ENCODE data around the gene NDUFAF3. TPM values are rescaled to one million over a fixed set of nuclear protein-coding genes. Genes with fewer than 3 reads are reported as not detected.

The NDUFAF3 gene
- total and polyA plus RNA-seq, 2 of the 4 experiments (the other 2 are of a cell fraction): 26.5 to 112 TPM

DNA sequence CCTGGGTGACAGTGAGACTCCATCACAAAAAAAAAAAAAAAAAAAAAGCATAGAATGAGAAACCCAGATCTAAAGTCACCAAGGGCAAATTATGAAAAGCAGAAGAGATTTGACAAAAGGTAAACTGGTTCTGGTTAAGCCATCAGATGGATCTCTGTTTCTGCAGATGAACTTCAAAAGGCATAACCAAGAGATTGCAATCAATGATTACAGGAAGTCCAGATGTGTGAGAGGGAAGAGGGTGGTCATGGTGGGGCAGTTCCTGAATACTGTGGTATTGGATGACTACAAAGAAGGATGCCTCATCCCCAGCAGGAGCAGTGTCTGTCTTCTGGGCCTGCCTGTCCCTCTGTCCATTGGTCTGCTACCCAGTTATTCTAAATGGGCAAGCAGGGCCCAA, 28.1 kb upstream of the NDUFAF3 start:
- Histone ChIP-seq H4K91ac (ENCODE audit: insufficient read depth, low read depth, low read length) (no peak overlapping the region), H2BK15ac (ENCODE audit: low read depth, low read length) (no peak overlapping the region), H4K20me1 (ENCODE audit: insufficient read depth, low read length) (no peaks in the 10 kb centered on the region; the same call in 1 of the 2 replicates), H3K9ac (ENCODE audit: low read depth, low read length) (no peak overlapping the region), H3K56ac (ENCODE audit: extremely low read depth, insufficient read depth, low read length) (no peak overlapping the region), H3K23ac (ENCODE audit: low read depth, low read length) (no peak overlapping the region), H3K79me1 (ENCODE audit: low read depth in 1 of 2, low read length in 2 of 2) (peaks cover 49 to 66% of the 10 kb centered on the region in 2 experiments), H4K8ac (ENCODE audit: low read depth in 2 of 2, low read length in 2 of 2) (no peak overlapping the region), H2AK5ac (ENCODE audit: low read depth, low read length) (no peak overlapping the region), H3K9me1 (ENCODE audit: insufficient read depth, low read length) (peaks cover 7% of the 10 kb centered on the region), H2BK20ac (ENCODE audit: low read depth, low read length) (no peak overlapping the region), H2AFZ (replicated peaks; ENCODE audit: low read length, poor library complexity) (no peak overlapping the region), H3K4ac (ENCODE audit: low read depth, low read length) (no peak overlapping the region), H3K4me3 (ENCODE audit: insufficient read depth, low read depth, low read length) (no peak overlapping the region), H3K27me3 (ENCODE audit: control insufficient read depth, insufficient read depth, low read length) (no peaks in the 10 kb centered on the region), H3K36me3 (ENCODE audit: control insufficient read depth, insufficient read depth, low read length) (peaks cover 3% of the 10 kb centered on the region; the same call in 1 of the 2 replicates), H2AK9ac (replicated peaks; ENCODE audit: low read depth, low read length, poor library complexity) (no peak overlapping the region), H3K18ac (ENCODE audit: low read depth, low read length) (no peak overlapping the region), H3K14ac (replicated peaks; ENCODE audit: low read depth, low read length) (no peak overlapping the region), H2BK5ac (ENCODE audit: low read depth, low read length, poor library complexity, severe bottlenecking) (no peak overlapping the region), H2BK120ac (ENCODE audit: low read depth, low read length) (no peak overlapping the region), H3K9me3 (ENCODE audit: control insufficient read depth, insufficient read depth, low read length) (no peaks in the 10 kb centered on the region), H4K5ac (ENCODE audit: low read depth, low read length) (no peak overlapping the region), H3K4me2 (ENCODE audit: low read depth, low read length) (no peak overlapping the region), H3K4me1 (ENCODE audit: control insufficient read depth, insufficient read depth, low read length) (peaks cover 14% of the 10 kb centered on the region), H3K27ac (ENCODE audit: insufficient read depth, low read length) (no peak overlapping the region)
- in situ Hi-C loops (cut with MboI; ENCODE audit: low sequenced_read_pairs) (no loop called here), intact Hi-C loops (cut with micrococcal nuclease) (no loop called here), dilution Hi-C loops (cut with HindIII; ENCODE audit: low sequenced_read_pairs, unreplicated experiment) (no loop called here)
- ATAC-seq (ENCODE audit: low read depth): no peak
- ChIA-PET POLR2A (ENCODE audit: unreplicated experiment) (no interaction called here), CTCF (no interaction called here)
- no peak for DNase-seq
- BruUV-seq (replicated peaks): no TSS peak
- TF ChIP-seq ELK1 (IDR thresholded peaks at IDR 0.05; ENCODE audit: borderline replicate concordance, low read depth, low read length) (no peak), BHLHE40 (IDR thresholded peaks at IDR 0.05; ENCODE audit: low read depth, low read length) (no peak), MAFK (IDR thresholded peaks at IDR 0.05; ENCODE audit: low read depth, low read length) (no peak), RCOR1 (IDR thresholded peaks at IDR 0.05; ENCODE audit: insufficient replicate concordance, low read length) (no peak), RFX5 (IDR thresholded peaks at IDR 0.05; ENCODE audit: low read depth, low read length) (no peak), RAD21 (IDR thresholded peaks at IDR 0.05; ENCODE audit: low read length) (no peak), NFE2L2 (IDR thresholded peaks at IDR 0.05; ENCODE audit: low read depth, low read length) (no peak), MXI1 (IDR thresholded peaks at IDR 0.05; ENCODE audit: borderline replicate concordance, low read depth, low read length) (no peak), SMC3 (IDR thresholded peaks at IDR 0.05; ENCODE audit: low read depth, low read length) (no peak), CHD1 (IDR thresholded peaks at IDR 0.05; ENCODE audit: low read depth, low read length) (no peak), FOS (IDR thresholded peaks at IDR 0.05; ENCODE audit: low read depth, low read length) (no peak), MAZ (IDR thresholded peaks at IDR 0.05; ENCODE audit: borderline replicate concordance, low read depth, low read length) (no peak), USF2 (IDR thresholded peaks at IDR 0.05; ENCODE audit: low read depth, low read length) (no peak), POLR2A (IDR thresholded peaks at IDR 0.05; ENCODE audit: low read depth, low read length) (no peak), CEBPB (IDR thresholded peaks at IDR 0.05; ENCODE audit: low read depth, low read length) (no peak)
- TF ChIP-seq, protein P1, sequence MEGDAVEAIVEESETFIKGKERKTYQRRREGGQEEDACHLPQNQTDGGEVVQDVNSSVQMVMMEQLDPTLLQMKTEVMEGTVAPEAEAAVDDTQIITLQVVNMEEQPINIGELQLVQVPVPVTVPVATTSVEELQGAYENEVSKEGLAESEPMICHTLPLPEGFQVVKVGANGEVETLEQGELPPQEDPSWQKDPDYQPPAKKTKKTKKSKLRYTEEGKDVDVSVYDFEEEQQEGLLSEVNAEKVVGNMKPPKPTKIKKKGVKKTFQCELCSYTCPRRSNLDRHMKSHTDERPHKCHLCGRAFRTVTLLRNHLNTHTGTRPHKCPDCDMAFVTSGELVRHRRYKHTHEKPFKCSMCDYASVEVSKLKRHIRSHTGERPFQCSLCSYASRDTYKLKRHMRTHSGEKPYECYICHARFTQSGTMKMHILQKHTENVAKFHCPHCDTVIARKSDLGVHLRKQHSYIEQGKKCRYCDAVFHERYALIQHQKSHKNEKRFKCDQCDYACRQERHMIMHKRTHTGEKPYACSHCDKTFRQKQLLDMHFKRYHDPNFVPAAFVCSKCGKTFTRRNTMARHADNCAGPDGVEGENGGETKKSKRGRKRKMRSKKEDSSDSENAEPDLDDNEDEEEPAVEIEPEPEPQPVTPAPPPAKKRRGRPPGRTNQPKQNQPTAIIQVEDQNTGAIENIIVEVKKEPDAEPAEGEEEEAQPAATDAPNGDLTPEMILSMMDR (conservative IDR thresholded peaks at IDR 0.05; ENCODE audit: low read depth, low read length): no peak

All from IMR-90 (cell line).